ACC112 (cell line): ENCODE measurements around the gene GINS2.

Source experiments
- H2AFZ ChIP-seq: fragments of 200-600 bp; sonication (generic); one replicate; pipeline ENCODE4 v1.6.0; 2017; ENCODE audit warnings: antibody characterized with exemption, low read length; ENCODE audit not compliant: unreplicated experiment
- H3K27ac ChIP-seq: fragments of 200-600 bp; sonication (generic); 2 replicates; pipeline ENCODE4 v1.5.1; 2014; ENCODE audit warnings: low read depth, mild to moderate bottlenecking, antibody characterized with exemption, low read length, moderate library complexity
- H3K27me3 ChIP-seq: fragments of 200-600 bp; sonication (generic); 2 replicates; pipeline ENCODE4 v1.6.1; 2014; ENCODE audit warnings: mild to moderate bottlenecking, antibody characterized with exemption, low read length, moderate library complexity, mixed read lengths; ENCODE audit not compliant: insufficient read depth
- H3K36me3 ChIP-seq: fragments of 200-600 bp; sonication (generic); 2 replicates; pipeline ENCODE4 v1.6.1; 2016; ENCODE audit warnings: mild to moderate bottlenecking, antibody characterized with exemption, low read length, moderate library complexity, mixed read lengths; ENCODE audit not compliant: insufficient read depth
- H3K4me1 ChIP-seq: fragments of 200-600 bp; sonication (generic); one replicate; pipeline ENCODE4 v1.6.1; 2016; ENCODE audit warnings: low read length, mixed read lengths; ENCODE audit not compliant: insufficient read depth, unreplicated experiment, control insufficient read depth
- H3K4me3 ChIP-seq: fragments of 200-600 bp; sonication (generic); 2 replicates; pipeline ENCODE4 v1.5.1; 2014; ENCODE audit warnings: mild to moderate bottlenecking, low read depth, low read length
- H3K79me2 ChIP-seq: fragments of 200-600 bp; sonication (generic); one replicate; pipeline ENCODE4 v1.6.0; 2016; ENCODE audit warnings: low read length; ENCODE audit not compliant: control insufficient read depth, unreplicated experiment, insufficient read depth

GINS2 gene

DNA sequence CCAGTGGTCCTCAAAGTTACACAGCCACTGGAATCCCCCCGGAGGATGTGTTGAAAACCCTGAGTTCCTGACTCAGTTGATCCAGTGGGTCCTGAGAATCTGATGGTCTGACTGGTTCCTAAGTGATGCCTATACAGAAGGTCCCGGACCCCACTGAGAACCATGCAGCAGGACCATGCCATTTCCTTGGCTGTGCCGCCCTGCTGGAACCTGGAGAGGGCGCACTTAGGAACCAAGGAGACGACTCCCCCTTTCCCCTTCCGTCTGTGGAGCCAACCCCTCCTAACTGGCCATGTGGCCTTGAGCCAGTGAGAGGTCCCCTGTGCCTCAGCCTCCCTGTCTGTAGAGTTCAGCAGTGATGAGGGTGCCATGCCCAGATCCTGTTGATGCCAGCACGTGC is 40.1 kb upstream of the GINS2 start:
- H3K27me3 ChIP-seq = no peaks in the 10 kb centered on the region
- H3K36me3 ChIP-seq = peaks cover 5% of the 10 kb centered on the region; the same call in 1 of the 2 replicates
- H2AFZ ChIP-seq = no peak overlapping the region
- no peaks in the 10 kb centered on the region for H3K4me1 ChIP-seq
- no peak overlapping the region for H3K27ac ChIP-seq
- no peak overlapping the region for H3K4me3 ChIP-seq
- H3K79me2 ChIP-seq = peaks cover 6% of the 10 kb centered on the region

DNA sequence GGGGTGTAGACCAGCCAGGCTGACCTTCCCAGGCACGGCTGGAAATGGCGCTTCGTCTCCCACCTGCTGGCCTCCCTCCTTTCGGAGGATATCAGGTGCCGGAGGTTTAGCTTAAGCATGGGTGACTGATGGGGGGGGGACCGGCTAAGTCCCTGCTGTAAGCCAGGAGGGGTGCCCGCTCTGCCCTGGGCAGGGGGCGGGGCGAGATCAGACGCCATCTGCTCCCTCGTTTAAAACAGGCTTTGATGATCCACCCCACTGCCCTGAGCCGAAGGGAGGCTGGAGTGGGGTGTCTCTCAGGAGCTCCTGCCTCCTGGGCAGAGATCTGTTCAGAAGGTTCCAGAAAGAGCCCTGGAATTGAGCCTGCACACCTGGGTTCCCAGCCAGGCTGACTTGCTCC is 36.2 kb upstream of the GINS2 start:
- no peak overlapping the region for H2AFZ ChIP-seq
- no peak overlapping the region for H3K4me3 ChIP-seq
- H3K27ac ChIP-seq = no peak overlapping the region
- H3K4me1 ChIP-seq = peaks cover 4% of the 10 kb centered on the region
- H3K36me3 ChIP-seq = peaks cover 5% of the 10 kb centered on the region; the same call in 1 of the 2 replicates
- no peaks in the 10 kb centered on the region for H3K27me3 ChIP-seq
- H3K79me2 ChIP-seq = peaks cover 6% of the 10 kb centered on the region

DNA sequence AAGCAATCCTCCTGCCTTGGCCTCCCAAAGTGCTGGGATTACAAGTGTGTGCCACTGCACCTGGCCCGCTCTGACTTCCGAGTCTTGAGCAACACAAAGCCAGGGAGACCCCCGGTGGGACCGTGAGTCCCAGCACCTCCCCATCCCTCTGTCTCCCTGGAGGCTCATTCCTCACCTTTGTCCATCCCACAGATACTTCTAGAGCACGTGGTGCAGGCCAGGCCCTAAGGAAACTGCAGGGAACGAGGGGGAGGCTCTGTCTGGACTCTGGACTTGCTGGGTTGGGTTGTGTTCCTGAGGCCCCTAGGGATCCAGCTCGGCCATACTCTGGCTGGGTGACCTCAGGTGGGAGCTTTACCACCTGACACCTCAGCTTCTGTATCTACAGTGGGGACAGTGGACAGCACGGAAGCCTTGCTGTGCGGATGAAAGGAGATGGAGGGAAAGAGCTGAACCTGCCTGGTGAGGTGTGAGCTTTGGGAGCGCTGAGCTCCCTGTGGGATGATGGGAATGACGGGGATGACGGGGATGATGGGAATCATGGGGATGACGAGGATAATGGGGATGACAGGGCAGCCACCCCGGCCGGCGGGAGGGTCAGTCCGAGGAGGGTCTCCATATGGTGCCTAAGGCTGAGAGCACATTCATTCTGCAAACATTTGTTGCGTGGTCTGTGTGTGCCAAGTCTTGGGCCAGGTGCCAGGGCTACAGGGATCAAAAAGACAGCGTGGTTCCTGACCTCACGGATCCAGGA is 35.5 kb upstream of the GINS2 start:
- H3K79me2 ChIP-seq = peaks cover 6% of the 10 kb centered on the region
- peaks cover 5% of the 10 kb centered on the region; the same call in 1 of the 2 replicates for H3K36me3 ChIP-seq
- peaks cover 4% of the 10 kb centered on the region for H3K4me1 ChIP-seq
- no peaks in the 10 kb centered on the region for H3K27me3 ChIP-seq
- H2AFZ ChIP-seq = no peak overlapping the region
- H3K4me3 ChIP-seq = no peak overlapping the region
- H3K27ac ChIP-seq = no peak overlapping the region

DNA sequence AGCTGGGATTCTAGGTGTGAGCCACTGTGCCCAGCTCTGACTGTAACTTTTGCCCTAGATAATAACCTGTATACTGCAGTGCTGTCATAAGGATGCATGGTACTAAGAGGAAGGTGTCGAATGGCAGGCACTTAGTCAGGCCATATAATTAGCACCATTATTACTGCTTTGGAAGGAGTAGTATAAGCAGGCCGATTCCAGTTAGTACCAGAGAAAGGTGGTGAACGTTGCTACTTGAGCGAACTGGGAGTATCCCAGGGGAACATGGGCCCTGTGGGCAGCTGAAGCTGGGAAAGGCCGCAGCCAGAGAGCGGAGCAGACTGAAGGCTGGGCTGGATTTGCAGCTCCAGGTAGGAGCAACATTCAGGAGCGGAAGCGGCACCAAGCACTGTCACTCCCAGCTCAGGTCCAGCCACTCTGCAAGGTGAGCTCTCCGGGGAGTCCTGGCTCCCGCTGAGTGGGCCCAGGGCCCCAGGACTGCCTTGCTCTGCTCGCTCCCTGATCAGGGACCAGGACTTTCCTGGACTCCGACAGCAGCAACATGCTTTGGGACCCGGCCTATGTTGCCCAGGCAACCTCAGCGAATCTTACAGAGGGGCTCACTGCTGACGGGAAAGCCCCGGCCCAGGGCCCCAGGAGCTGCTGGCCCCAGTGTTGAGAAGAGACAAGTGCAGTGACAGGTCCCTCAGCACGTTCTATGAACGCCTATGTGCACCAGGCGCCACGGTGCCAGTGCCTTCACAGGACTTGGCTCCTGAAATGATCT is 33.6 kb upstream of the GINS2 start:
- H2AFZ ChIP-seq = no peak overlapping the region
- H3K36me3 ChIP-seq = peaks cover 5% of the 10 kb centered on the region; the same call in 1 of the 2 replicates
- H3K4me3 ChIP-seq = no peak overlapping the region
- H3K79me2 ChIP-seq = no peaks in the 10 kb centered on the region
- H3K27ac ChIP-seq = no peak overlapping the region
- no peaks in the 10 kb centered on the region for H3K27me3 ChIP-seq
- H3K4me1 ChIP-seq = peaks cover 4% of the 10 kb centered on the region

DNA sequence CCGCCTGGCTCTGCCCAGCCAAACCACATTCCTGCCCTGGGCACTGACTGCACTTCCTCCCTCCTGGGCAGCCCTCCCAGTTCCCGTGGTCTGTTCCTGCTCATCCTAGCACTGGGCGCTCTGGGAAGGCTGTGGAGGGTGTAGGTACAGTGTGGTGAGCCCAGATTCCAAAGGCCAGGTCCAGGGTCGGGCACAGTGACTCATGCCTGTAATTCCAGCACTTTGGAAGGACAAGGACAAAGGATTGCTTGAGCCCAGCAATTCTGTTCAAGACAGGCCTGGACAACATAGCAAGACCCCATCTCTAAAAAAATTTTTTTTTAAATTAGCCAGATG is 31.5 kb upstream of the GINS2 start:
- Histone ChIP-seq H3K4me3 (no peak overlapping the region), H3K27ac (no peak overlapping the region), H2AFZ (no peak overlapping the region)

DNA sequence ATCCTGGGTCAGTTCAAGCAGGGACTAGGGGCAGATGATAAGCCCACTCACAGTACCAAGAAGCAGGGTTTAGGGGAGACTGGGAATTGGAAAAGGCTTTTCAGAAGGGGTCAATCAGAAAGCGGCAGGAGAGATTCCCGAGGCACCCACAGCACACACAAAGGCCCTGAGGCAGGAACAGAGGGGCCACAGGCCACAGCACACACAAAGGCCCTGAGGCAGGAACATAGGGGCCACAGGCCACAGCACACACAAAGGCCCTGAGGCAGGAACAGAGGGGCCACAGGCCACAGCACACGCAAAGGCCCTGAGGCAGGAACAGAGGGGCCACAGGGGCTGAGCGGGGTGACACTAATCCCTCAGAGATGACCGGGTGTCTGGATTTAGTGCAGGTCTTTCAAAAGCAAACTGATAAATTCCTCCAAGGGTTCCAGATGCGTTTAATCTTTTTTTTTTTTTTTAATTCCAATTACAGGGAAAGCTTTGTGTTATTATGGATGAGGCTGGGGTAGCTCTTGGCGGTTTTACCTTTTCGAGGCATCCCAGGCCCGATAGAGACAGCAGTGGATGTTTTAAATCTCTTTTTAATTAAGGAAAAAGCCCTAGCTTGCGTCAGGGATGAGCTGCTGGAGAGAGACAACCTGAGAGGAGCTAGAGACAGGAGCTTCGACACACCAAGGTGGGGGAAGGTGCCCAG is 31.0 kb upstream of the GINS2 start:
- H3K27ac ChIP-seq = no peak overlapping the region
- no peak overlapping the region for H2AFZ ChIP-seq
- no peaks in the 10 kb centered on the region for H3K79me2 ChIP-seq
- no peaks in the 10 kb centered on the region for H3K36me3 ChIP-seq
- H3K27me3 ChIP-seq = no peaks in the 10 kb centered on the region
- H3K4me1 ChIP-seq = peaks cover 4% of the 10 kb centered on the region
- H3K4me3 ChIP-seq = no peak overlapping the region

More for the DNA sequence above, 31.5 kb upstream of the GINS2 start:
- no peaks in the 10 kb centered on the region for H3K36me3 ChIP-seq
- no peaks in the 10 kb centered on the region for H3K79me2 ChIP-seq
- H3K4me1 ChIP-seq = peaks cover 4% of the 10 kb centered on the region
- no peaks in the 10 kb centered on the region for H3K27me3 ChIP-seq

DNA sequence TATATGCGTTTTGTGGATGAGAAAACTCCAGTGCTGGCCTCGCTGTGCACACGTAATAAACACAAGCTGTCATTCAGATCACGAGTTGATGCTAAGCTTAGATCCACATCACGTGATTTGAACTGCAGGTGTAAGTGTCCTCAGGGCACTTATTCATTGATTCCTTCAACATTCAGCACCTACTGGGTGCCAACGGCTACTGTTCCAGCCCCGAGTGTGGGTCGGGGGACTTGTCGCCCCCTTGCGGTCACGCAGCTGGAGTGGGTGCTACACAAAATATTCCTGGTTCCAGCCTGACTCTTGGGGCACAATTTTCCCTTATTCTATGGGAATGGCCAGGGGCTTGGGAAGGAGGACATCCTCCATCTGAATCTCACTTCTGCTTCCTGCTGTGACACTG is 29.9 kb upstream of the GINS2 start:
- Histone ChIP-seq H3K4me3 (no peak overlapping the region), H3K4me1 (peaks cover 4% of the 10 kb centered on the region), H3K27ac (no peak overlapping the region), H2AFZ (no peak overlapping the region), H3K79me2 (no peaks in the 10 kb centered on the region), H3K27me3 (no peaks in the 10 kb centered on the region), H3K36me3 (no peaks in the 10 kb centered on the region)

DNA sequence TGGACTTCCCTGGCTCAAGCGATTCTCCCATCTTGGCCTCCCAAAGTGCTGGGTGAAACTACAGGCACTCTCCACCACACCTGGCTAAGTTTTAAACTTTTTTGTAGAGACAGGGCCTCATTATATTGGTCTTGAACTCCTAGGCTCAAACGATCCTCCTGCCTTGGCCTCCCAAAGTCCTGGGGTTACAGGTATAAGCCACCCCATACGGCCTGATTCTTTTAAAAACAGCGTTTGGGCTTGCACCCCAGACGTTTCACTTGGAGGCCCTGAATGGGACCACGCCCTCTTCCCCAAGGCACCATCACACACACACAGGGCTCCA is 29.4 kb upstream of the GINS2 start:
- Histone ChIP-seq H3K79me2 (no peaks in the 10 kb centered on the region), H3K27ac (no peak overlapping the region), H3K4me1 (peaks cover 4% of the 10 kb centered on the region), H2AFZ (no peak overlapping the region), H3K27me3 (no peaks in the 10 kb centered on the region), H3K4me3 (no peak overlapping the region), H3K36me3 (no peaks in the 10 kb centered on the region)

DNA sequence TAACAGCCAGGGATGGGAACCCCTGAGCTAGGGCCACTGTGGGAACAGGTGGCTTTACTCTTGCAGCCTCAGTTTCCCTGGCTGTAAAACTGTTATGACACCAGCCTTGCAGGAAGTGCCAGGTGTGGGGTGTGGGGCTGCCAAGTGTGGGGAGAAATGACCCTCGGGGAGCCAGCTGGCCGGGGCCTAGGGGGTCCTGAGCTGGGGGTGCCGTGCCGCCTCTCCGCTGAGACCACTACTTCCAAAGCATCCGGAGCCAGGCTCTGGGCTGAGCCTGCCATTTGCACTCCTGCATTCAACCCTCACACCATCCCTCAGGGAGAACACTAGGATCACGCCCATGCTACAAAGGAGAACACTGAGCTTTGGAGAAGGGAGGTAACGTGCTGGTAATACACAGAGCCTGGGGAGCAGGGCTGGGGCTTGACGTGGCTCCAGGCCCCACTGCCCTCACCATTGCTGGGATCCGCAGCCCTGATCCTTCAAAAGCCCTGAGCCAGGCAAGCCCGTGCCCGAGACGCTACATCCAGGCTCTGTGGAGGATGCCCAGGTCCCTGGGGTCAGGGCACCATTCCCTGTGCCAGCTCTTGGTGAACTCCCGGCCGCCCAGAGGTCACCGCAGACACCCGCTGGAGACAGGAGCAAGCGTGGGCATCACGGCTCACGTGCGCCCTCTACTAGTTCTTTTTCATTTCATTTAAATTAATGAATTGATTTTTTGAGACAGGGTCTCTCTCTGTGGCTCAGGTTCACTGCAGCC is 28.8 kb upstream of the GINS2 start:
- Histone ChIP-seq H3K4me3 (no peak overlapping the region), H2AFZ (no peak overlapping the region), H3K27ac (no peak overlapping the region), H3K27me3 (no peaks in the 10 kb centered on the region), H3K4me1 (peaks cover 4% of the 10 kb centered on the region), H3K36me3 (peaks cover 4% of the 10 kb centered on the region; the same call in 1 of the 2 replicates), H3K79me2 (no peaks in the 10 kb centered on the region)

DNA sequence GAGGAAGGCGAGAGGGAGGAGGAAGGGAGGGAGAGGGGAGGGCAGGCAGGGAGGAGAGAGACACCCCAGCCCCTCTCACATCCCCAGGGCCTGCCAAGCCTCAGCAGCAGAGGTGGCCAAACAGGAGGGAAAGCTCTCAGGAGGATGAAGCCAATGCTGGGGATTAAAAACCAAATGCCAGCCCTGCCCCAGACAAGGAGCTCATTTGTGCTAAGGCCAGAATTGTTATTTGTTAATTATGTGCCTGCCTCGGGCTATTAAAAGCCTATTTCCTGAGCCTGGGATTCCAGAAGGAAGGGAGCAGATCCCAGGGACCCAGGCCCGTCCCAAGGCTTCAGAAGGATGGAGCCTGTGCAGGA is 27.9 kb upstream of the GINS2 start:
- Histone ChIP-seq H2AFZ (no peak overlapping the region), H3K79me2 (no peaks in the 10 kb centered on the region), H3K27ac (no peak overlapping the region), H3K4me1 (peaks cover 4% of the 10 kb centered on the region), H3K27me3 (no peaks in the 10 kb centered on the region), H3K36me3 (peaks cover 11% of the 10 kb centered on the region; the same call in 1 of the 2 replicates), H3K4me3 (no peak overlapping the region)
